COLO668 (cell line): ENCODE data around the gene AGAP1.

Experiments used
- DNase-seq: peaks from one replicate; lab custom pipeline; 2025; ENCODE audit not compliant: unreplicated experiment; lab: John Stamatoyannopoulos, UW

Gene AGAP1

DNA sequence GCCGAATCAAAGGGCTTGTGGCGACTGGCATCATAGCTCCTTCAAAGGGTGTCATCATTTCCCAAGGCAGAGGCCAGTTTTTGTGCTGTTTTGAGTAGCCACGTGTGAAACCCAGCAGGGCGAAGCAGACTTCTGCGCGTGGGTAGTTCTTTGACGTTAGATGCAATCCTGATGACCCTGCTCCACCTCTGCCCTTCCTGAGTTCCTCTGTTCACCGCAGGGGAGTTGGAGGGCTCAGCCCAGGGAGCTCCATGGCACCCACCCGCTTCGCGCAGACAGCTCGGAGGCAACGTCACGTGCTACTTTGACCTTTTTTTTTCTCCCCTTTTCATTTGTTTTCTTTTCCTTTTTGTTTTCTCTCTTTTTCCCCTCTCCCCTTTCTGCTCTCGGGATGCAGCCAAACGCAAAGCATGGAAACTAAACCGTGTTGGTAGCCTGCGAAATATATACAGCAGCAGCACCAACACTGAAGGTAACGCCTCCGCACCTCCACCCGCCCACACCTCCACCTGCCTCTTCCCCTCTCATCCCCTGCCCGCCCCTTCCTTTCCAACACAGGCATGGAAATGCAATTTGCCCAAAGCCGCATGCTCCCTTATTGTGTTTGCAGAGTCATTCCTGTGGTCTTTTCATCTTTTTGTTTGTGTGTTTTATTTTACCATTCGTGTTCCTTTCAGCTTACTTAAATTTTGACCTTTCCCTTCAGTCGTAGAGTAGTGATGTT is 520.7 kb downstream of the AGAP1 start:
- DNase-seq: no peak

GRCh38 chr2:236015171-236015570 is 521.3 kb downstream of the AGAP1 start:
- DNase-seq: no peak

DNA sequence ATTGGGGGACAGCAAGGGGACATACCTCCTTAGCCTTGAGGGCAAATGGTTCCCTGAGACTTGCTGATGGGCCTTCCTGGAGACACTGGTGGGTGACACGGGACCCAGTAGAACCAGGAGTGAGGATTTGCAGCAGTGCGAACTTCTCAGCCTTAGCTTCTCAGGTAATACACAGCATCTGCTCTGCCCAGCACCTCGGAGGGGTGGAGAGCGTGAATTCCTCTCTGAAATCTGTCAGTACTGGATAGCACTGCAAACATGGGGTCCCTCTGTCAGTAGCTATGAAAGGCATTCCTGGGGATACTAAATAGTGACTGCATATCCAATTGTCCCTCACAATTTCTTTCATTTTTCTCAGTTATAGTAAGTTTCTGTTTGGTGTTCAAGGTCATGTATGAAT is 522.7 kb downstream of the AGAP1 start:
- no peak for DNase-seq

GRCh38 chr2:236017446-236017845 is 523.6 kb downstream of the AGAP1 start:
- no peak for DNase-seq

DNA sequence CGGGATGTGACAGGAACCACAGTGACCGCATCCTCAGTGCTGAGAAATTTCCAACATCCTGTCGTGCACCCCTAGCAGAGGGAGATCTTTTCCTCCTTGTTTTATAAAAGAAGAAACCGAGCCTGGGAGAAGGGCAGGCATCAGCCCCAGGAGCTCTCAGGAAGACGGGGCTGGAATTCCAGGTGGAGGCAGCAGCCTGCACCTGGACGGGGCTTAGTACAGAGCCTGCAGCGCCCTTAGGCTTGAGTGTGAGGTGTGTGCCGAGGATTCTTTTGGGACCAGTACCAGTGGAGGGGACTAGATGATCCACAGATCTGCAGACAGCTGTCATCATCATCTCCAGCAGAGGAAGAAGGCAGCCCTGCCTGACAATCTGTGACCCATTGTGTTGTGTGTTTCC is 525.6 kb downstream of the AGAP1 start:
- DNase-seq: no peak

GRCh38 chr2:236021499-236022057 is 527.7 kb downstream of the AGAP1 start:
- no peak for DNase-seq

DNA sequence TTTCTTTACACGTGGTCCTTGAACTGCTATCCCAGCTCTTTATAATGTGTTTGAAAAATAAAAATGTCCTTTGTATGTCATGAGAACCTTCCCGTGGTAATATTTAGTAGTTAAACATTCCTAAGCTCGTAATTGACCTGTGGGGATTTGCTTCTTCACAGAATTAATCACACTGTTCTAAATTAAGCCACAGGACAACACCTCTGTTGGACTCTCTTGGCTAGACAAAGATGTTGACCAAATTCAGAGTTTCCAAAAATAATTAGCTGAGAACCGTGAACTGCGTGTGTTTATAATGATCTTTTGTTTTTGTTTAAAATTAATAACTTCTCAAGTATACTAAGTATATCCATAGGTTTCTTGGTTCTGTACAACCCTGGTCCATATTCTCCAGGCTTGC is 528.3 kb downstream of the AGAP1 start:
- no peak for DNase-seq

GRCh38 chr2:236025892-236026291 is 532.0 kb downstream of the AGAP1 start:
- no peak for DNase-seq

- no peak for DNase-seq
Observed at GRCh38 chr2:236026841-236027240, 533.0 kb downstream of the AGAP1 start.

- no peak for DNase-seq
Observed at GRCh38 chr2:236028066-236028465, 534.2 kb downstream of the AGAP1 start.

DNA sequence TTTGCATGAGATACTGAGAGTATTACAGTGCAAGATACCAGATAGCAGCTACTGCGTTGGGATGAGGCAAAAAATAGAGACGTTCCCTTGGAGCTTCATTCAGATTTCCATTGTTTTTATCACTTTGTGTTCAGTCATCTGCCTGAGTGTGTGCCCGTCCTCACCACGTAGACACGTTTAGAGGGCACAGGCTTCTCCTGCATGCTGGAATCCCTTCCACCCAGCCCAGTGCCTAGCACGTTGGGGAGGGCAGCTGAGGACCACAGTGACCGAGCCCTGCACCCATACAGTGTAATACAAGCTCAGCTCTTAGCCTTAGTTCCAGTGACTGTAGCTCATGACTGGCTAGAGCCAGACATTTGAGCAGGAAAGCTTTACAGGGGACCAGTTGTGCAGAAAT is 539.6 kb downstream of the AGAP1 start:
- no peak for DNase-seq

DNA sequence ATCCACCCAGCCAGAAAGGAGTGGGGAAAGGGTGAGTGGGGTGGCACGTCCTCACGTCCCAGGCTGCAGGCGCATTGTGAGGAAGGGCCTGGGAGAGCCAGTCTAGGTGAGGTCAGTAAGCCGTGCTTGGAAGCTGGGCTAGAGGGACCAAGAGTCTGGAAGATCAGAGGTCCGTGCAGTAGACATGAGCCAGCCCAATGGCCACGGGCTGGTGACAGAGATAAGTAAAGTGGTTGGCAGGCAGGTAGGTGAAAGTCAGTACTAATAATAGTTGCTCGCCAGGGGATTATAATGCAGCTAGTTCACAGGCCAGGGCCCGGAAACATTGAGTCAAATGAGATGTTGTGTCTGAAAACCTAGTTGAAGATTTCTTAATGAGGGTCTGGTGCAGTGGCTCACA is 541.1 kb downstream of the AGAP1 start:
- DNase-seq: no peak

DNA sequence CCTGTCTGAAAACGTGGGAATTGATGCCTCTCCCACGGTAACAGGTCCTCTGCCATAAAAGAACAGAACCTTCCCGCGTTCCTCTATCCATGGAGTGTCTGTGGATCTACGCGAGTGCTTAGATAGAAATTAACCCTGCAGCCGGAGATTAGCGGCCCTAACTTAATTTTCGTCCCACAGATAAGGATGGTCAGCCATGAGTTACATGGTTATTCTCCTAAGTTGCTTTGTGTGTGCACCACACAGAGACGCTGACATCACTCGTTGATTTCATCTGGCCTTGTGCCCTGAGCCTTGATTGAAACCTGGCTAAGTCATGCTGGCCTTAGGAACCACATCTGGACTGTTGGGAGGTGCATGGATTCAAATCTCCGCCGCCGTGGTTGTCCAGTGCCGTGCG is 542.2 kb downstream of the AGAP1 start:
- DNase-seq: no peak

DNA sequence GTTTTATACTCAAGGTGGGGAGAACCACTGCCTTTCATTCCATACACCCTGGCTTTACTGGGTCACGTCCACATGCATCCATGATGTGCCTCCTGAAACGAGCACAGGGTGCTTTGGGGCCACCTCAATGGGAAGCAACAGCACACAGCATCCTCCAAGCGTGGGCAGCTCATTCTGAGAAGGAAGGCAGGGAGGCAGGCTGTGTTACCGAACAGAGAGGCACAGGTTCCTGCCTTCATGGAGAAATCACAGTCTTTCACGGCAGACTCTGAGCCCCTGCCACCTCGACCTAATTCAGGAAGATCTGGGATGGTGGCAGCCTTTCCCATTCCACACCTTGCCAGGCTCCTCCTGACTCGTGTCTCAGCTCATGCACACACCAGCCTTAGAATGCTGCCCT is 544.3 kb downstream of the AGAP1 start:
- DNase-seq: no peak

- DNase-seq: no peak
Observed at GRCh38 chr2:236040600-236041328, 546.9 kb downstream of the AGAP1 start.

DNA sequence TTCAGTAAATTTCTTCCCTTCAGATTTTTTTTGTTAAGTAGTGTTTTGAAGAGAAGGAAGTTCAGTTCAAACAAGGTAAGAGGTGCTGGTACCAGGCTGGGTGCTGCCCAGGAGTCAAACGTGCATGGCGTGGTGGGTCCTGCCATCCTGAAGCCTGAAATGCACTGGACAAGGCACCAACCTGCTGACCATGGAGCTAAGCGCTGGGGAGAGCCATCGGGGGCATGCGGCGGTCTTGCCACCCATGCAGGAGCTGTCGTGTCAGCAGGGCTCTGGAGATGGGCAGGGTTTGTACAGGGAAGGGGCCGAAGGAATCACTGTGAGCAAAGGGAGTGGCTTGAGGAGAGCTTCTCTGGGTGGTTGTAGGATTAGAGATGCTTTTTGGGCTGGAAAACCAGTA is 547.8 kb downstream of the AGAP1 start:
- no peak for DNase-seq

- no peak for DNase-seq
Observed at GRCh38 chr2:236042087-236042486, 548.2 kb downstream of the AGAP1 start.

GRCh38 chr2:236044191-236044590 is 550.3 kb downstream of the AGAP1 start:
- no peak for DNase-seq

GRCh38 chr2:236045251-236046235 is 551.7 kb downstream of the AGAP1 start:
- peak; percentile 64 for DNase-seq

DNA sequence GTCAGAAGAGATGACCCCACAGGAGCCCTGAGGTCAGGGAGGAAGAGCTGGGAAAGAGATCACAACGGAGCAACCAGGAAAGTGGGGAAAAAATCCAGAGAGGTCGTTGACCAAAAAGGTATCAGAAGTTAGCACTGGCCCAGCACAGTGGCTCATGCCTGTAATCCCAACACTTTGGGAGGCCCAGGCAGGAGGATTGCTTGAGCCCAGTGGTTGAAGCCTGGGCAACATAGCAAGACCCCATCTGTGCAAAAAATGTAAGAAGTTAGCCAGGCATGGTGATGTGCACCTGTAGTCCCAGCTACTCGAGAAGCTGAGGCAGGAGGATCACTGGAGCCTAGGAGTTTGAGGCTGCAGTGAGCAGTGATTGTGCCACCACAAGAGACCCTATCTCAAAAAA is 552.9 kb downstream of the AGAP1 start:
- no peak for DNase-seq

GRCh38 chr2:236047176-236047575 is 553.3 kb downstream of the AGAP1 start:
- DNase-seq: no peak
